WTC11 (cell line): ENCODE results near the gene NRTN. TPM values are rescaled to one million over a fixed set of nuclear protein-coding genes. Genes with fewer than 3 reads are reported as not detected.
A peak's percentile ranks its signal among the peaks of the same experiment; 100 is the strongest.

Experiments used
- ATAC-seq: fragments of 200-7000 bp; cut with Tn5 transposase; 2 replicates; pipeline ENCODE4 v1.10.0; 2021; ENCODE audit warnings: mild to moderate bottlenecking, moderate library complexity
- CTCF ChIA-PET: fragments of 300-600 bp; sonication (Branson Sonifier 250); formaldehyde crosslinking; loops from one replicate; lab custom pipeline; 2021; ENCODE audit warnings: antibody characterized with exemption; lab: Charles Lee
- POLR2A ChIA-PET: fragments of 350-600 bp; sonication (Branson Sonifier 250); formaldehyde crosslinking; loops from one replicate; lab custom pipeline; 2021; ENCODE audit warnings: antibody characterized with exemption; lab: Charles Lee
- DNase-seq: peaks from one replicate; pipeline ENCODE4 v3.0.0; 2021; ENCODE audit warnings: low spot score
- H3K27ac Mint-ChIP-seq: 2 replicates; pipeline ENCODE4 v1.8.0; 2021; ENCODE audit warnings: mixed read lengths
- H3K27me3 Mint-ChIP-seq: 2 replicates; pipeline ENCODE4 v1.8.0; 2021; ENCODE audit warnings: low read depth, mild to moderate bottlenecking, moderate library complexity, mixed read lengths
- H3K36me3 Mint-ChIP-seq: 2 replicates; pipeline ENCODE4 v1.8.0; 2021; ENCODE audit warnings: mixed read lengths
- H3K4me1 Mint-ChIP-seq: 2 replicates; pipeline ENCODE4 v1.8.0; 2022; ENCODE audit warnings: mixed read lengths
- H3K4me3 Mint-ChIP-seq: 2 replicates; pipeline ENCODE4 v1.8.0; 2021; ENCODE audit warnings: mild to moderate bottlenecking, moderate library complexity, mixed read lengths
- H3K9me3 Mint-ChIP-seq: 2 replicates; pipeline ENCODE4 v1.8.0; 2021; ENCODE audit warnings: mixed read lengths
- ATF1 ChIP-seq: sonication (generic); formaldehyde crosslinking; IDR thresholded peaks from 2 replicates; pipeline ENCODE4 v1.8.1; 2023; ENCODE audit warnings: mild to moderate bottlenecking, moderate library complexity, missing genetic modification reagents
- CREB1 ChIP-seq: sonication (generic); formaldehyde crosslinking; IDR thresholded peaks from 2 replicates; pipeline ENCODE4 v1.8.0; 2023; ENCODE audit warnings: mild to moderate bottlenecking, missing genetic modification reagents
- E2F1 ChIP-seq: sonication (generic); formaldehyde crosslinking; IDR thresholded peaks from 2 replicates; pipeline ENCODE4 v1.8.0; 2022; ENCODE audit warnings: mild to moderate bottlenecking, missing genetic modification reagents
- EMX1 ChIP-seq: fragments of 250-450 bp; sonication (Bioruptor Pico); IDR thresholded peaks from 2 replicates; pipeline ENCODE4 v1.8.0; 2021; ENCODE audit warnings: mild to moderate bottlenecking
- FOXK1 ChIP-seq: sonication (generic); formaldehyde crosslinking; IDR thresholded peaks from 2 replicates; pipeline ENCODE4 v1.8.0; 2022; ENCODE audit warnings: mild to moderate bottlenecking, moderate library complexity, missing genetic modification reagents
- GTF2I ChIP-seq: fragments of 250-450 bp; sonication (Bioruptor Pico); conservative IDR thresholded peaks from 2 replicates; pipeline ENCODE4 v1.4.0; 2021; ENCODE audit warnings: mild to moderate bottlenecking
- HMGA2 ChIP-seq: fragments of 250-450 bp; sonication (Bioruptor Pico); IDR thresholded peaks from 2 replicates; pipeline ENCODE4 v1.4.0; 2021; ENCODE audit warnings: mild to moderate bottlenecking, moderate library complexity
- IRF1 ChIP-seq: sonication (generic); formaldehyde crosslinking; IDR thresholded peaks from 2 replicates; pipeline ENCODE4 v1.8.0; 2023; ENCODE audit warnings: missing genetic modification reagents
- JAZF1 ChIP-seq: fragments of 250-450 bp; sonication (Bioruptor Pico); IDR thresholded peaks from 2 replicates; pipeline ENCODE4 v1.9.0; 2021; ENCODE audit warnings: moderate library complexity, mild to moderate bottlenecking, inconsistent platforms
- NFATC4 ChIP-seq: fragments of 250-450 bp; sonication (Bioruptor Pico); IDR thresholded peaks from 2 replicates; pipeline ENCODE4 v1.9.0; 2021; ENCODE audit warnings: mild to moderate bottlenecking
- OVOL2 ChIP-seq: fragments of 250-450 bp; sonication (Bioruptor Pico); IDR thresholded peaks from 2 replicates; pipeline ENCODE4 v1.9.0; 2021; ENCODE audit warnings: mild to moderate bottlenecking, borderline replicate concordance
- PRDM15 ChIP-seq: sonication (generic); formaldehyde crosslinking; IDR thresholded peaks from 2 replicates; pipeline ENCODE4 v1.8.0; 2022; ENCODE audit warnings: missing genetic modification reagents
- PRRX2 ChIP-seq: fragments of 250-450 bp; sonication (Bioruptor Pico); IDR thresholded peaks from 2 replicates; pipeline ENCODE4 v1.8.0; 2021; ENCODE audit warnings: mild to moderate bottlenecking
- RORB ChIP-seq: fragments of 250-450 bp; sonication (Bioruptor Pico); IDR thresholded peaks from 2 replicates; pipeline ENCODE4 v1.9.0; 2021; ENCODE audit warnings: mild to moderate bottlenecking
- SMAD4 ChIP-seq: sonication (generic); formaldehyde crosslinking; IDR thresholded peaks from 2 replicates; pipeline ENCODE4 v1.8.0; 2022; ENCODE audit warnings: mild to moderate bottlenecking, missing genetic modification reagents
- TCF7 ChIP-seq: sonication (generic); formaldehyde crosslinking; IDR thresholded peaks from 2 replicates; pipeline ENCODE4 v1.8.0; 2022; ENCODE audit warnings: mild to moderate bottlenecking, low read depth, missing genetic modification reagents, moderate library complexity
- TEAD1 ChIP-seq: sonication (generic); formaldehyde crosslinking; IDR thresholded peaks from 2 replicates; pipeline ENCODE4 v1.8.0; 2022; ENCODE audit warnings: mild to moderate bottlenecking, missing genetic modification reagents
- USF1 ChIP-seq: sonication (generic); formaldehyde crosslinking; IDR thresholded peaks from 2 replicates; pipeline ENCODE4 v1.8.0; 2022; ENCODE audit warnings: mild to moderate bottlenecking, missing genetic modification reagents
- ZBTB21 ChIP-seq: sonication (generic); formaldehyde crosslinking; IDR thresholded peaks from 2 replicates; pipeline ENCODE4 v1.8.1; 2023; ENCODE audit warnings: mild to moderate bottlenecking, missing genetic modification reagents, borderline replicate concordance
- ZNF219 ChIP-seq: sonication (generic); formaldehyde crosslinking; IDR thresholded peaks from 2 replicates; pipeline ENCODE4 v1.8.0; 2023; ENCODE audit warnings: missing genetic modification reagents, mild to moderate bottlenecking, borderline replicate concordance
- ZNF263 ChIP-seq: sonication (generic); formaldehyde crosslinking; IDR thresholded peaks from 2 replicates; pipeline ENCODE4 v1.8.1; 2022; ENCODE audit warnings: low read depth, mild to moderate bottlenecking, moderate library complexity, missing genetic modification reagents
- ZNF423 ChIP-seq: fragments of 250-450 bp; sonication (Bioruptor Pico); IDR thresholded peaks from 2 replicates; pipeline ENCODE4 v2.1.2; 2022; ENCODE audit warnings: mild to moderate bottlenecking, moderate library complexity
- total RNA-seq: library from RNA; stranded (reverse); gene quantifications from 3 replicates; pipeline ENCODE4 v1.2.3, GENCODE V29; 2021
- TF ChIP-seq, protein P1 (sequence below): fragments of 200-600 bp; IDR thresholded peaks from 2 replicates; pipeline ENCODE4 v1.8.0; 2022; ENCODE audit warnings: antibody characterized with exemption
- TF ChIP-seq, protein P2 (sequence below): fragments of 250-450 bp; sonication (Bioruptor Pico); conservative IDR thresholded peaks from 2 replicates; pipeline ENCODE4 v1.9.0; 2021; ENCODE audit warnings: mild to moderate bottlenecking
- TF ChIP-seq, protein P3 (sequence below): fragments of 250-450 bp; sonication (Bioruptor Pico); IDR thresholded peaks from 2 replicates; pipeline ENCODE4 v2.1.2; 2022; ENCODE audit warnings: mild to moderate bottlenecking, moderate library complexity
- TF ChIP-seq, protein P4 (sequence below): fragments of 250-450 bp; sonication (Bioruptor Pico); IDR thresholded peaks from 2 replicates; pipeline ENCODE4 v1.8.0; 2021; ENCODE audit warnings: mild to moderate bottlenecking

NRTN gene
- total RNA-seq, 1 experiment from 2014 or later = 6.1 TPM

DNA sequence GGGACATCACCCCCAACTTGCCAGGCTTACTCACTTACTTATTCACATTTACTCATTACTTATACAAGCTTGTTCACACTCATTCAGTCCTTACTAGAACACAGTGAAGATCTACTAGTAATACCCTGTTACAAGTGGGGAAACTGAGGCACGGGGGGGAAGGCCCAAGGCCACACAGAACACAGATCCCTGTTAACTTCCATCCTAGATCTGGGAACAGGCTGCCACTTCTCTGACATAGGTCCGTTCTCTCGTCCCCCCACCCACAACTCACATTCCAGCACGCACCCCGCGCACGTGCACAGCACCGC lies 1.5 kb upstream of the NRTN start:
- H3K4me1 Mint-ChIP-seq = peaks cover 13% of the 10 kb centered on the region
- no peaks in the 10 kb centered on the region for H3K9me3 Mint-ChIP-seq
- ATAC-seq (no peak), DNase-seq (no peak)
- peaks cover 53% of the 10 kb centered on the region for H3K27me3 Mint-ChIP-seq
- CTCF ChIA-PET = interaction anchor here (0.6 to 2.1 kb wide), 76 partner anchors 9 to 673 kb away, joined by 3 to 115 read pairs (median 6); partner anchors contain the start of genes CAPS, DUS3L, FUT6 and NDUFA11
- H3K4me3 Mint-ChIP-seq = peak overlapping the region; percentile 64
- no peaks in the 10 kb centered on the region for H3K36me3 Mint-ChIP-seq
- H3K27ac Mint-ChIP-seq = no peak overlapping the region
- POLR2A ChIA-PET = interaction anchor here (0.8 to 1.7 kb wide), 5 partner anchors 9 to 101 kb away, joined by 3 to 22 read pairs (median 4); partner anchors contain the start of genes CATSPERD and LONP1
- TF ChIP-seq GTF2I (CRISPR knock-in tag) = no peak
- TF ChIP-seq E2F1 (CRISPR knock-in tag) = no peak
- no peak for TF ChIP-seq ATF1 (CRISPR knock-in tag)
- TF ChIP-seq TEAD1 = peak; percentile 94
- TF ChIP-seq TCF7 (CRISPR knock-in tag) = peak; percentile 91; the same call in 1 of the 2 replicates
- no peak for TF ChIP-seq ZBTB21
- no peak for TF ChIP-seq ZNF263
- peak; percentile 89; the same call in 1 of the 2 replicates for TF ChIP-seq IRF1 (CRISPR knock-in tag)
- no peak for TF ChIP-seq ZNF423 (CRISPR knock-in tag)
- TF ChIP-seq ZNF219 (CRISPR knock-in tag) = peak; percentile 89
- TF ChIP-seq, protein P1, sequence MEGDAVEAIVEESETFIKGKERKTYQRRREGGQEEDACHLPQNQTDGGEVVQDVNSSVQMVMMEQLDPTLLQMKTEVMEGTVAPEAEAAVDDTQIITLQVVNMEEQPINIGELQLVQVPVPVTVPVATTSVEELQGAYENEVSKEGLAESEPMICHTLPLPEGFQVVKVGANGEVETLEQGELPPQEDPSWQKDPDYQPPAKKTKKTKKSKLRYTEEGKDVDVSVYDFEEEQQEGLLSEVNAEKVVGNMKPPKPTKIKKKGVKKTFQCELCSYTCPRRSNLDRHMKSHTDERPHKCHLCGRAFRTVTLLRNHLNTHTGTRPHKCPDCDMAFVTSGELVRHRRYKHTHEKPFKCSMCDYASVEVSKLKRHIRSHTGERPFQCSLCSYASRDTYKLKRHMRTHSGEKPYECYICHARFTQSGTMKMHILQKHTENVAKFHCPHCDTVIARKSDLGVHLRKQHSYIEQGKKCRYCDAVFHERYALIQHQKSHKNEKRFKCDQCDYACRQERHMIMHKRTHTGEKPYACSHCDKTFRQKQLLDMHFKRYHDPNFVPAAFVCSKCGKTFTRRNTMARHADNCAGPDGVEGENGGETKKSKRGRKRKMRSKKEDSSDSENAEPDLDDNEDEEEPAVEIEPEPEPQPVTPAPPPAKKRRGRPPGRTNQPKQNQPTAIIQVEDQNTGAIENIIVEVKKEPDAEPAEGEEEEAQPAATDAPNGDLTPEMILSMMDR = no peak
- TF ChIP-seq, protein P2, sequence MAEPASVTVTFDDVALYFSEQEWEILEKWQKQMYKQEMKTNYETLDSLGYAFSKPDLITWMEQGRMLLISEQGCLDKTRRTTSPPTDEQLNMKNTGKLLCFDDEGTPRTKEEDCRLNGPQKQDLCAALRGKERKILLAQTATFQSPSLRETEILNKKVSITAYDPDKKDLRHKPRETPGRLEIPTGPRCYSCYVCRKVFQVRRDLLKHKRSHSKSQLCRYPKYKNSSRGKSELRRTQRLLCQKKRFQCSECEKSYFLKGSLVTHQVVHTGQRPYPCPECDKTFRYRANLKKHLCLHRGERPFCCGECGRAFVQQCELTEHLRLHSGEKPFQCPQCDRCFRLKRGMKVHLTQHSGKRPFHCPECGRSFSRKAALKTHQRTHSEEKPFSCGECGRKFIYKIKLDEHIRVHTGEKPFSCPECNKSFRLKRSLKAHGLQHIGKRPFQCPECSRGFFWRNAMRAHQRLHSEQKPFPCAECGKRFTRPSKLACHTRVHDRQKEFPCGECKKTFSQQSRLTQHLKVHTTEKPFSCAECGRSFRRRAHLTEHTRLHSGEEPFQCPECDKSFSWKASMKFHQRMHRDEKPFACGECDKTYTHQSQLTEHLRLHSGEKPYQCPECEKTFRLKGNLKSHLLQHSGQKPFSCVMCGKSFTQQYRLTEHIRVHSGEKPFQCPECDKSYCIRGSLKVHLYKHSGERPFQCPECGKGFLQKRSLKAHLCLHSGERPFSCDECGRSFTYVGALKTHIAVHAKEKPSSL = no peak
- TF ChIP-seq JAZF1 (CRISPR knock-in tag) = no peak
- TF ChIP-seq OVOL2 = no peak
- TF ChIP-seq, protein P3, sequence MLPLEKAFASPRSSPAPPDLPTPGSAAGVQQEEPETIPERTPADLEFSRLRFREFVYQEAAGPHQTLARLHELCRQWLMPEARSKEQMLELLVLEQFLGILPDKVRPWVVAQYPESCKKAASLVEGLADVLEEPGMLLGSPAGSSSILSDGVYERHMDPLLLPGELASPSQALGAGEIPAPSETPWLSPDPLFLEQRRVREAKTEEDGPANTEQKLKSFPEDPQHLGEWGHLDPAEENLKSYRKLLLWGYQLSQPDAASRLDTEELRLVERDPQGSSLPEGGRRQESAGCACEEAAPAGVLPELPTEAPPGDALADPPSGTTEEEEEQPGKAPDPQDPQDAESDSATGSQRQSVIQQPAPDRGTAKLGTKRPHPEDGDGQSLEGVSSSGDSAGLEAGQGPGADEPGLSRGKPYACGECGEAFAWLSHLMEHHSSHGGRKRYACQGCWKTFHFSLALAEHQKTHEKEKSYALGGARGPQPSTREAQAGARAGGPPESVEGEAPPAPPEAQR (CRISPR knock-in tag) = no peak
- TF ChIP-seq SMAD4 = peak; percentile 70; the same call in 1 of the 2 replicates
- TF ChIP-seq, protein P4, sequence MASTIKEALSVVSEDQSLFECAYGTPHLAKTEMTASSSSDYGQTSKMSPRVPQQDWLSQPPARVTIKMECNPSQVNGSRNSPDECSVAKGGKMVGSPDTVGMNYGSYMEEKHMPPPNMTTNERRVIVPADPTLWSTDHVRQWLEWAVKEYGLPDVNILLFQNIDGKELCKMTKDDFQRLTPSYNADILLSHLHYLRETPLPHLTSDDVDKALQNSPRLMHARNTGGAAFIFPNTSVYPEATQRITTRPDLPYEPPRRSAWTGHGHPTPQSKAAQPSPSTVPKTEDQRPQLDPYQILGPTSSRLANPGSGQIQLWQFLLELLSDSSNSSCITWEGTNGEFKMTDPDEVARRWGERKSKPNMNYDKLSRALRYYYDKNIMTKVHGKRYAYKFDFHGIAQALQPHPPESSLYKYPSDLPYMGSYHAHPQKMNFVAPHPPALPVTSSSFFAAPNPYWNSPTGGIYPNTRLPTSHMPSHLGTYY (CRISPR knock-in tag) = no peak
- no peak for TF ChIP-seq CREB1
- no peak for TF ChIP-seq HMGA2 (CRISPR knock-in tag)
- no peak for TF ChIP-seq PRRX2 (CRISPR knock-in tag)
- no peak for TF ChIP-seq NFATC4
- no peak for TF ChIP-seq RORB
- TF ChIP-seq PRDM15 (CRISPR knock-in tag) = 0 out of 2 replicates have a peak, but pooled peaks have one; percentile 62
- peak; percentile 78 for TF ChIP-seq FOXK1 (CRISPR knock-in tag)
- TF ChIP-seq EMX1 (CRISPR knock-in tag) = no peak
- TF ChIP-seq USF1 (CRISPR knock-in tag) = peak; percentile 75
